Keratinocyte (primary cell): ENCODE measurements around the gene ADGRD1. TPM values are rescaled to one million over a fixed set of nuclear protein-coding genes. Genes with fewer than 3 reads are reported as not detected.

Experiments
- DNase-seq: peaks from one replicate; pipeline ENCODE4 v3.0.0-alpha.2; 2011; ENCODE audit warnings: low read depth, missing footprints, low spot score
- FAIRE-seq: peaks from 2 replicates; lab custom pipeline; 2011; peaks lifted over from hg19 to GRCh38; lab: Jason Lieb, UNC
- H2AFZ ChIP-seq: 2 replicates; pipeline ENCODE4 v1.6.0; 2012; ENCODE audit warnings: low read length, control low read depth, inconsistent platforms; ENCODE audit not compliant: control insufficient read depth
- H3K27ac ChIP-seq: 2 replicates; pipeline ENCODE4 v1.5.1; 2011; ENCODE audit warnings: low read length; ENCODE audit not compliant: control insufficient read depth, insufficient read depth
- H3K27me3 ChIP-seq: 3 replicates; pipeline ENCODE4 v1.6.0; 2011; ENCODE audit warnings: low read length; ENCODE audit not compliant: control insufficient read depth, insufficient read depth; ENCODE audit errors: extremely low read depth
- H3K36me3 ChIP-seq, 2 experiments: 2 replicates in 1 of 2; 3 replicates in 1 of 2; pipeline ENCODE4 v1.5.1; 2011; ENCODE audit warnings: low read length in 2 of 2, mild to moderate bottlenecking in 1 of 2; ENCODE audit not compliant: control insufficient read depth in 2 of 2, insufficient read depth in 2 of 2; ENCODE audit errors: extremely low read depth in 1 of 2
- H3K4me1 ChIP-seq: 3 replicates; pipeline ENCODE4 v1.5.1; 2011; ENCODE audit warnings: low read length; ENCODE audit not compliant: control insufficient read depth, insufficient read depth; ENCODE audit errors: extremely low read depth
- H3K4me2 ChIP-seq: 3 replicates; pipeline ENCODE4 v1.6.0; 2011; ENCODE audit warnings: low read depth, low read length; ENCODE audit not compliant: control insufficient read depth, insufficient read depth; ENCODE audit errors: extremely low read depth
- H3K4me3 ChIP-seq, 3 experiments: fragments of 200-600 bp in 1 of 3; sonication (generic) in 1 of 3; 2 replicates in 2 of 3; 3 replicates in 1 of 3; pipeline ENCODE4 v1.5.1; 2011 to 2016; ENCODE audit warnings: low read length in 3 of 3, mild to moderate bottlenecking in 3 of 3, control low read depth in 2 of 3, inconsistent platforms in 1 of 3, low read depth in 1 of 3, mixed read lengths in 1 of 3, mixed run types in 1 of 3, moderate library complexity in 1 of 3; ENCODE audit not compliant: control insufficient read depth in 2 of 3, insufficient read depth in 2 of 3; ENCODE audit errors: extremely low read depth in 1 of 3
- H3K79me2 ChIP-seq: 2 replicates; pipeline ENCODE4 v1.6.0; 2012; ENCODE audit warnings: low read length; ENCODE audit not compliant: control insufficient read depth, insufficient read depth
- H3K9ac ChIP-seq: 3 replicates; pipeline ENCODE4 v1.6.0; 2011; ENCODE audit warnings: low read length; ENCODE audit not compliant: control insufficient read depth, insufficient read depth; ENCODE audit errors: extremely low read depth
- H3K9me1 ChIP-seq: 3 replicates; pipeline ENCODE4 v1.6.0; 2011; ENCODE audit warnings: low read length; ENCODE audit not compliant: control insufficient read depth, insufficient read depth; ENCODE audit errors: extremely low read depth
- H3K9me3 ChIP-seq: 2 replicates; pipeline ENCODE4 v1.5.1; 2012; ENCODE audit warnings: low read depth, low read length; ENCODE audit not compliant: control insufficient read depth
- H4K20me1 ChIP-seq: 3 replicates; pipeline ENCODE4 v1.6.0; 2011; ENCODE audit warnings: low read length; ENCODE audit not compliant: control insufficient read depth, insufficient read depth; ENCODE audit errors: extremely low read depth
- EZH2 ChIP-seq: IDR thresholded peaks from one replicate; pipeline ENCODE4 v1.6.1; 2012; ENCODE audit warnings: inconsistent platforms, mild to moderate bottlenecking, low read length, moderate library complexity
- dilution Hi-C: fragments of 300-500 bp; cut with MboI; formaldehyde crosslinking; loops from one replicate; pipeline ENCODE4 v1.7.0; 2020; ENCODE audit warnings: low sequenced_read_pairs; ENCODE audit not compliant: extremely low pct_ligation_motif_present
- polyA plus RNA-seq, 5 experiments: library from polyadenylated mRNA; depleted of rRNA in 3 of 5; stranded (reverse) in 3 of 5; stranded (forward) in 1 of 5; unstranded in 1 of 5; fragments of >200 nt; gene quantifications; 1 replicate in 1 of 5; 2 replicates in 3 of 5; 3 replicates in 1 of 5; pipeline versions ENCODE4 v1.2.1 to v1.2.3, GENCODE V29; 2011 to 2012; ENCODE audit warnings: missing spikeins in 2 of 5, low read depth in 1 of 5, low replicate concordance in 1 of 5
- TF ChIP-seq, protein P1 (sequence below), 3 experiments: IDR thresholded peaks in 1 of 3; conservative IDR thresholded peaks in 1 of 3; optimal IDR thresholded peaks in 1 of 3; 2 replicates in 2 of 3; 3 replicates in 1 of 3; pipeline versions ENCODE3 to v1.5.1; 2011; ENCODE audit warnings: low read length in 3 of 3, mild to moderate bottlenecking in 3 of 3, moderate library complexity in 2 of 3, control low read depth in 1 of 3, inconsistent platforms in 1 of 3; ENCODE audit not compliant: insufficient read depth in 2 of 3; ENCODE audit errors: extremely low read depth in 1 of 3

Gene ADGRD1
- polyA plus RNA-seq, 1 donor (not counting 4 experiments of a cell fraction or from before 2014, with no cell fraction given): not detected

DNA sequence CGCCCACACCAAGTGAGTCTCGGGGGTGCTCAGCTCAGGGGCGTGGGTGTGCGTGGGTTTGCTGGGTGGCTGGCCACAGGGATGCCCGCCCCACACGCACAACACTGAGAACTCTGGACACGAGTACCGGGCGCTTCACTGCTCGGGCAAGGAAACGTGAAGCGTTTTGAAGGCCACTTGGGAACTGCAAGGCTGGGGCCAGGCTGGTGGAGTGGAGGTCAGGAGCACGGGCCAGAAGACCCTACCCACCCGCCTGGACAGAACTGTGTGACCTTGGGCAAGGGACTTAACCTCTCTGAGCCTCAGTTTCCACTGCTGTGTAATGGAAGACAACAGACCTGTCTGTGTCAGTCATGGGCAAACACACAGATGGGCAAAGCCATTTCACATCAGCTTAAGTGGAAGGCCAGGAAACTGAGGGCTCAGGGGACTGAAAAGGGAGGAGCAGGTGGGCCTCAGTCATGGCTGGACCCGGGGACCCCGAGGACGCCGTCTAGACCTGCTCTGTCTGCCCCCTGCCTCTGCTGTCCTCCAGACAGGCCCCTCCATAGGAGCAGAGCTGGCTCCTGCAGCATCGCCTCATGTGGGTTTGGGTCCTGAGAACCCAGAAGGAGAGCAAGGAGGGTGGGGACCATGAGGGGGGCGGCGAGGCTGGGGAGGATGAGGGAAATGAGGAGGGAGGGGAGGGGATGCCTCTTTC lies 52.5 kb downstream of the ADGRD1 start:
- Histone ChIP-seq H3K9me1 (no peaks in the 10 kb centered on the region), H3K9me3 (peaks cover 9% of the 10 kb centered on the region), H3K4me2 (no peak overlapping the region), H3K27ac (no peak overlapping the region), H3K79me2 (no peaks in the 10 kb centered on the region), H4K20me1 (no peaks in the 10 kb centered on the region), H3K4me3 (no peak overlapping the region), H3K27me3 (no peaks in the 10 kb centered on the region), H2AFZ (no peak overlapping the region), H3K36me3 (no peaks in the 10 kb centered on the region), H3K4me1 (no peaks in the 10 kb centered on the region), H3K9ac (no peak overlapping the region)
- TF ChIP-seq, protein P1, sequence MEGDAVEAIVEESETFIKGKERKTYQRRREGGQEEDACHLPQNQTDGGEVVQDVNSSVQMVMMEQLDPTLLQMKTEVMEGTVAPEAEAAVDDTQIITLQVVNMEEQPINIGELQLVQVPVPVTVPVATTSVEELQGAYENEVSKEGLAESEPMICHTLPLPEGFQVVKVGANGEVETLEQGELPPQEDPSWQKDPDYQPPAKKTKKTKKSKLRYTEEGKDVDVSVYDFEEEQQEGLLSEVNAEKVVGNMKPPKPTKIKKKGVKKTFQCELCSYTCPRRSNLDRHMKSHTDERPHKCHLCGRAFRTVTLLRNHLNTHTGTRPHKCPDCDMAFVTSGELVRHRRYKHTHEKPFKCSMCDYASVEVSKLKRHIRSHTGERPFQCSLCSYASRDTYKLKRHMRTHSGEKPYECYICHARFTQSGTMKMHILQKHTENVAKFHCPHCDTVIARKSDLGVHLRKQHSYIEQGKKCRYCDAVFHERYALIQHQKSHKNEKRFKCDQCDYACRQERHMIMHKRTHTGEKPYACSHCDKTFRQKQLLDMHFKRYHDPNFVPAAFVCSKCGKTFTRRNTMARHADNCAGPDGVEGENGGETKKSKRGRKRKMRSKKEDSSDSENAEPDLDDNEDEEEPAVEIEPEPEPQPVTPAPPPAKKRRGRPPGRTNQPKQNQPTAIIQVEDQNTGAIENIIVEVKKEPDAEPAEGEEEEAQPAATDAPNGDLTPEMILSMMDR (optimal IDR thresholded peaks at IDR 0.05 in 1 of 3, IDR thresholded peaks at IDR 0.05 in 1 of 3, conservative IDR thresholded peaks at IDR 0.05 in 1 of 3; ENCODE audit: extremely low read depth in 1 of 3, insufficient read depth in 2 of 3, low read length in 3 of 3): no peak
- TF ChIP-seq EZH2: no peak
- dilution Hi-C loops: no loop called here
- FAIRE-seq (no peak), DNase-seq (no peak)

- dilution Hi-C loops: no loop called here
- Histone ChIP-seq H3K9ac (no peak overlapping the region), H3K36me3 (no peaks in the 10 kb centered on the region), H3K27me3 (no peaks in the 10 kb centered on the region), H2AFZ (no peak overlapping the region), H3K9me3 (peaks cover 9% of the 10 kb centered on the region), H3K9me1 (no peaks in the 10 kb centered on the region), H4K20me1 (no peaks in the 10 kb centered on the region), H3K4me2 (no peak overlapping the region), H3K27ac (no peak overlapping the region), H3K4me1 (no peaks in the 10 kb centered on the region), H3K79me2 (no peaks in the 10 kb centered on the region), H3K4me3 (no peak overlapping the region)
- DNase-seq (no peak), FAIRE-seq (no peak)
- TF ChIP-seq, protein P1 (optimal IDR thresholded peaks at IDR 0.05 in 1 of 3, IDR thresholded peaks at IDR 0.05 in 1 of 3, conservative IDR thresholded peaks at IDR 0.05 in 1 of 3; ENCODE audit: extremely low read depth in 1 of 3, insufficient read depth in 2 of 3, low read length in 3 of 3): no peak
- no peak for TF ChIP-seq EZH2
Measured at GRCh38 chr12:131007031-131007739, 53.5 kb downstream of the ADGRD1 start.
